Smooth muscle cell (in vitro differentiated cells): Measurements from ENCODE around the gene ZNF106. TPM values are rescaled to one million over a fixed set of nuclear protein-coding genes. Genes with fewer than 3 reads are reported as not detected.

ENCODE experiments used
- DNase-seq: peaks from one replicate; lab custom pipeline; 2025; ENCODE audit not compliant: unreplicated experiment; lab: John Stamatoyannopoulos, UW
- H2AFZ ChIP-seq: fragments of 200-600 bp; sonication (generic); 2 replicates; pipeline ENCODE4 v1.6.0; 2016; ENCODE audit warnings: antibody characterized with exemption, low read depth, mild to moderate bottlenecking
- H3F3A ChIP-seq: fragments of 200-600 bp; sonication (generic); 2 replicates; pipeline ENCODE4 v1.6.0; 2017; ENCODE audit warnings: antibody characterized with exemption, low read depth
- H3K27ac ChIP-seq: fragments of 200-600 bp; sonication (generic); 2 replicates; pipeline ENCODE4 v1.5.1; 2016; ENCODE audit warnings: low read depth, mild to moderate bottlenecking
- H3K27me3 ChIP-seq: fragments of 200-600 bp; sonication (generic); 2 replicates; pipeline ENCODE4 v1.6.1; 2016; ENCODE audit warnings: low read depth, mild to moderate bottlenecking
- H3K36me3 ChIP-seq: fragments of 200-600 bp; sonication (generic); 2 replicates; pipeline ENCODE4 v1.5.1; 2016; ENCODE audit warnings: low read depth
- H3K4me1 ChIP-seq: fragments of 200-600 bp; sonication (generic); 2 replicates; pipeline ENCODE4 v1.5.1; 2016; ENCODE audit warnings: low read depth
- H3K4me2 ChIP-seq: fragments of 200-600 bp; sonication (generic); 2 replicates; pipeline ENCODE4 v1.6.0; 2016; ENCODE audit warnings: mild to moderate bottlenecking
- H3K4me3 ChIP-seq: fragments of 200-600 bp; sonication (generic); 2 replicates; pipeline ENCODE4 v1.5.1; 2016; ENCODE audit warnings: mild to moderate bottlenecking
- H3K79me2 ChIP-seq: fragments of 200-600 bp; sonication (generic); 2 replicates; pipeline ENCODE4 v1.6.0; 2016; ENCODE audit warnings: low read depth, mild to moderate bottlenecking
- H3K9ac ChIP-seq: fragments of 200-600 bp; sonication (generic); 2 replicates; pipeline ENCODE4 v1.6.0; 2016; ENCODE audit warnings: low read depth
- H3K9me3 ChIP-seq: fragments of 200-600 bp; sonication (generic); replicated peaks from 2 replicates; pipeline ENCODE4 v1.5.1; 2016; ENCODE audit warnings: low read depth
- H4K20me1 ChIP-seq: fragments of 200-600 bp; sonication (generic); 2 replicates; pipeline ENCODE4 v1.6.0; 2016; ENCODE audit warnings: low read depth
- CTCF ChIP-seq: fragments of 200-600 bp; sonication (generic); IDR thresholded peaks from 2 replicates; pipeline ENCODE4 v1.5.1; 2017; ENCODE audit warnings: borderline replicate concordance, mild to moderate bottlenecking, antibody characterized with exemption; ENCODE audit not compliant: insufficient read depth, poor library complexity, severe bottlenecking
- WGBS: methylation state at CpG from one replicate; pipeline ENCODE4 v1.1.7; 2016; ENCODE audit warnings: low lambda C conversion rate; 5-methylcytosine and 5-hydroxymethylcytosine counted together
- polyA plus RNA-seq: library from polyadenylated mRNA; unstranded; fragments of >200 nt; fragmentation: Nextera tagmentation; extraction: Ambion mirVana; gene quantifications from 2 replicates; pipeline ENCODE4 v1.2.1, GENCODE V29; 2016
- total RNA-seq: library from RNA; depleted of rRNA; stranded (reverse); fragments of >200 nt; gene quantifications from 2 replicates; pipeline ENCODE4 v1.2.3, GENCODE V29; 2014

Gene ZNF106
- total and polyA plus RNA-seq, 2 experiments from 2014 or later: 24.5 to 27.2 TPM

DNA sequence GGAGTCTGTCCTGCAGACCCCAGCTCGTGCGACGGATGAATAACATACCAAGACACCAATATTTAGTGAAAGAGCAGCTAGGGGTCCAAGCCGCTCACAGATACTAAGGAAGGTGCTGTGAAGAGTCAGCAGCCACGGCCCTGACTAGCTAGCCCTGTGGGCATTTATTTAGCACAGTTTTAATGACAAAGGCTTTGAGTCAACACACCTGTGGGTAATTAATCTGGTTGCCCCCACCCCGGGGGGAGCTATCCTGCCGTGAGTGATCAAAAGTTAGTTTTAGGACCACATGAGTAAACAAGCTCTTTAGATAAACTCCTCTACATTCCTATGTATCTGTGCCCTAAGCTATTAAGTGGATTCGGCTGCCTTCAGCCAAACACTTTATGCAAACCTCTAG is 112.9 kb downstream of the ZNF106 start:
- Histone ChIP-seq H4K20me1 (no peaks in the 10 kb centered on the region), H3K4me3 (no peak overlapping the region), H2AFZ (no peak overlapping the region), H3K9ac (no peak overlapping the region), H3K9me3 (no peaks in the 10 kb centered on the region), H3K4me1 (no peaks in the 10 kb centered on the region), H3K4me2 (no peak overlapping the region), H3F3A (no peaks in the 10 kb centered on the region), H3K79me2 (no peaks in the 10 kb centered on the region), H3K36me3 (no peaks in the 10 kb centered on the region), H3K27me3 (no peaks in the 10 kb centered on the region), H3K27ac (no peak overlapping the region)
- 88% methylated on average over 8 of the region's 8 CpGs for WGBS
- no peak for DNase-seq
- no peak for TF ChIP-seq CTCF

DNA sequence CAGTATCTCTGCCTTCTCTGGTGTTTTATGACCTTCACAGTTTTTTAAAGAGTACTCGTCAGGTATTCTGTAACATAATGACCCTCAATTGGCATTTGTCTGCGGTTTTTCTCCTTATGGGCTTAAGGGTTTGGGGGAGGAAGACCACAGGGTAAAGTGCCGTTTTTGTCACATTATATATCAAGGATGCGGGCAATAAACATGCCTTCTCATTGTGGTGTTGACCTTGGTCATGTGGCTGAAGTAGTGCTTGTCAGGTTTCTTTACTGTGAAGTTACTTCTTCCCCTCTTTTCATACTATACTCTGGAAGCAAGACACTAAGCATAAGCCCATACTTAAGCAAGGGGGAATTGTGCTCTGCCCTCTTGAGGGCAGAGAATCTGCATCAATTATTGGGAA is 115.0 kb downstream of the ZNF106 start:
- no peak overlapping the region for H3K27ac ChIP-seq
- H3K27me3 ChIP-seq: no peaks in the 10 kb centered on the region
- H3K4me1 ChIP-seq: no peaks in the 10 kb centered on the region
- TF ChIP-seq CTCF: no peak
- WGBS: 78% methylated on average over 4 of the region's 4 CpGs
- H3F3A ChIP-seq: no peaks in the 10 kb centered on the region
- H3K4me3 ChIP-seq: no peak overlapping the region
- H3K79me2 ChIP-seq: no peaks in the 10 kb centered on the region
- no peaks in the 10 kb centered on the region for H3K36me3 ChIP-seq
- DNase-seq: no peak
- no peak overlapping the region for H3K4me2 ChIP-seq
- H2AFZ ChIP-seq: no peak overlapping the region
- H4K20me1 ChIP-seq: no peaks in the 10 kb centered on the region
- H3K9me3 ChIP-seq: no peaks in the 10 kb centered on the region
- H3K9ac ChIP-seq: no peak overlapping the region

GRCh38 chr15:42375252-42375651 is 115.7 kb downstream of the ZNF106 start:
- Histone ChIP-seq H3K4me1 (no peaks in the 10 kb centered on the region), H3K9me3 (no peaks in the 10 kb centered on the region), H3K27me3 (no peaks in the 10 kb centered on the region), H3K4me3 (no peak overlapping the region), H3K79me2 (no peaks in the 10 kb centered on the region), H3K36me3 (no peaks in the 10 kb centered on the region), H2AFZ (no peak overlapping the region), H3F3A (no peaks in the 10 kb centered on the region), H4K20me1 (no peaks in the 10 kb centered on the region), H3K4me2 (no peak overlapping the region), H3K9ac (no peak overlapping the region), H3K27ac (no peak overlapping the region)
- 98% methylated on average over 5 of the region's 5 CpGs for WGBS
- no peak for TF ChIP-seq CTCF
- no peak for DNase-seq

DNA sequence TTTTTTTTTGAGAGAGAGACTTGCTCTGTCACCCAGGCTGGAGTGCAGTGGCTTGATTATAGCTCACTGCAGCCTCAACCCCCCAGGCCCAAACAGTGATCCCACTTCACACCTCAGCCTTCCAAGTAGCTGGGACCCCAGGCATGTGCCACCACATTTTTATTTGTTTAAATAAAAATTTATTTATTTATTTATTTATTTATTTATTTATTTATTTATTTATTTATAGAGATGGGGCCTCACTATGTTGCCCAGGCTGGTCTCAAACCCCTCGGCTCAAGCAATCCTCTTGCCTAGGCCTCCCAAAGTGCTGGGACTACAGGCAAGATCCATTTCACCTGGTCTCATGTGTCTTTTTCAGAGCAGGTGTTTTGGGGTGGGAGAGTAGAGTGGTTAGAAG is 116.1 kb downstream of the ZNF106 start:
- no peaks in the 10 kb centered on the region for H3K4me1 ChIP-seq
- H3K9ac ChIP-seq: no peak overlapping the region
- no peaks in the 10 kb centered on the region for H4K20me1 ChIP-seq
- H3K4me3 ChIP-seq: no peak overlapping the region
- no peaks in the 10 kb centered on the region for H3K27me3 ChIP-seq
- no peak overlapping the region for H3K27ac ChIP-seq
- no peak overlapping the region for H2AFZ ChIP-seq
- H3K9me3 ChIP-seq: no peaks in the 10 kb centered on the region
- no peak for DNase-seq
- TF ChIP-seq CTCF: no peak
- H3K4me2 ChIP-seq: no peak overlapping the region
- H3K36me3 ChIP-seq: no peaks in the 10 kb centered on the region
- 100% methylated on average over 1 of the region's 1 CpG for WGBS
- no peaks in the 10 kb centered on the region for H3F3A ChIP-seq
- no peaks in the 10 kb centered on the region for H3K79me2 ChIP-seq
